SU-DHL-6 (cell line): ENCODE data around the gene PLEKHH2.

Experiments used
- CTCF ChIP-seq: fragments of 200-600 bp; sonication (generic); IDR thresholded peaks from one replicate; pipeline ENCODE4 v1.5.1; 2017; ENCODE audit warnings: antibody characterized with exemption, mild to moderate bottlenecking, low read length, moderate library complexity; ENCODE audit not compliant: insufficient read depth, poor library complexity, severe bottlenecking
- EZH2phosphoT487 ChIP-seq: fragments of 200-600 bp; sonication (generic), shearing (Covaris generic); conservative IDR thresholded peaks from 2 replicates; pipeline ENCODE4 v1.6.1; 2018; ENCODE audit warnings: mild to moderate bottlenecking, antibody characterized with exemption, low read length, moderate library complexity, mixed read lengths

GRCh38 chr2:43754180-43754579, 117.1 kb downstream of the PLEKHH2 start:
- TF ChIP-seq CTCF: no peak
- no peak for TF ChIP-seq EZH2phosphoT487
